ENCODE measurements around the gene NAALAD2. TPM values are rescaled to one million over a fixed set of nuclear protein-coding genes. Genes with fewer than 3 reads are reported as not detected.

NAALAD2 gene
- total and polyA plus RNA-seq, 2 of the 8 experiments (the other 6 are each of a cell fraction or from before 2014, with no cell fraction given): 2.6 to 3.9 TPM

- no peak for TF ChIP-seq CHD7 (IDR thresholded peaks at IDR 0.05; ENCODE audit: insufficient replicate concordance, low read length)
- no peak for TF ChIP-seq SIRT6 (IDR thresholded peaks at IDR 0.05; ENCODE audit: low read length)
- no peak; the same call in 1 of the 2 replicates for TF ChIP-seq GTF2F1 (IDR thresholded peaks at IDR 0.05; ENCODE audit: borderline replicate concordance, low read depth, low read length)
- no peak for TF ChIP-seq CTBP2 (IDR thresholded peaks at IDR 0.05; ENCODE audit: borderline replicate concordance, insufficient read depth, insufficient read length, low read length)
- TF ChIP-seq TCF12 (IDR thresholded peaks at IDR 0.05; ENCODE audit: low read depth, low read length): no peak
- TF ChIP-seq SP4 (IDR thresholded peaks at IDR 0.05; ENCODE audit: low read length): peak; percentile 61; the same call in 1 of the 2 replicates
- TF ChIP-seq SAP30 (IDR thresholded peaks at IDR 0.05; ENCODE audit: insufficient read depth, insufficient replicate concordance, low read length): peak; percentile 59
- TF ChIP-seq KDM1A (IDR thresholded peaks at IDR 0.05; ENCODE audit: borderline replicate concordance, low read length): 0 out of 2 replicates have a peak, but pooled peaks have one; percentile 18
- TF ChIP-seq RAD21 (IDR thresholded peaks at IDR 0.05 in 1 of 2, conservative IDR thresholded peaks at IDR 0.05 in 1 of 2; ENCODE audit: low read depth in 2 of 2, low read length in 2 of 2): no peak
- no peak for TF ChIP-seq SP2 (IDR thresholded peaks at IDR 0.05; ENCODE audit: low read length)
Measured at GRCh38 chr11:90222459-90223247, 88.2 kb downstream of the NAALAD2 start, which contains the start of gene CHORDC1 (continued).
